Effector CD8-positive, alpha-beta T cell (primary cell): Measurements from ENCODE around the gene BEST4.
"Not testable (repeated sequence)": the region's sequence is repeated elsewhere in the genome, so short reads cannot be mapped to it uniquely, and the experiment has no call there.

ENCODE experiments used
- DNase-seq: peaks from one replicate; lab custom pipeline; 2025; lab: John Stamatoyannopoulos, UW

Gene BEST4

GRCh38 chr1:44802306-44803061, 14.5 kb upstream of the BEST4 start:
- DNase-seq: no peak

- no peak for DNase-seq
These were observed 13.7 kb upstream of the BEST4 start for GRCh38 chr1:44801491-44802305.

- peak; percentile 96 for DNase-seq
These were observed 12.0 kb upstream of the BEST4 start, which contains the start of gene PLK3 for GRCh38 chr1:44799770-44800584. Gene PLK3, plus strand, starts transcription at chr1:44800377. Its CDS starts 87 bp downstream, at chr1:44800464.

GRCh38 chr1:44798481-44799365, 10.8 kb upstream of the BEST4 start:
- no peak for DNase-seq

- not testable (repeated sequence) for DNase-seq
These were observed 9.9 kb upstream of the BEST4 start for GRCh38 chr1:44797886-44798285.

- no peak for DNase-seq
These were observed 4.9 kb upstream of the BEST4 start for GRCh38 chr1:44792736-44793502.

- no peak for DNase-seq
These were observed 3.2 kb upstream of the BEST4 start for GRCh38 chr1:44790968-44791801.

GRCh38 chr1:44787506-44787905, 464 bp downstream of the BEST4 start:
- no peak for DNase-seq

- DNase-seq: no peak
These were observed 1.0 kb downstream of the BEST4 start for GRCh38 chr1:44786841-44787426.

GRCh38 chr1:44786138-44786840, 1.7 kb downstream of the BEST4 start:
- DNase-seq: peak; percentile 66

GRCh38 chr1:44785501-44786137, 2.4 kb downstream of the BEST4 start:
- no peak for DNase-seq

GRCh38 chr1:44785029-44785380, 3.0 kb downstream of the BEST4 start:
- DNase-seq: no peak

GRCh38 chr1:44784094-44785028, 3.6 kb downstream of the BEST4 start:
- no peak for DNase-seq

GRCh38 chr1:44783697-44784093, 4.3 kb downstream of the BEST4 start:
- DNase-seq: no peak

GRCh38 chr1:44780583-44781121, 7.3 kb downstream of the BEST4 start:
- DNase-seq: no peak

GRCh38 chr1:44778705-44779576, 9.0 kb downstream of the BEST4 start:
- DNase-seq: no peak
